ENCODE results near the gene STAT5A.

The STAT5A gene

DNA sequence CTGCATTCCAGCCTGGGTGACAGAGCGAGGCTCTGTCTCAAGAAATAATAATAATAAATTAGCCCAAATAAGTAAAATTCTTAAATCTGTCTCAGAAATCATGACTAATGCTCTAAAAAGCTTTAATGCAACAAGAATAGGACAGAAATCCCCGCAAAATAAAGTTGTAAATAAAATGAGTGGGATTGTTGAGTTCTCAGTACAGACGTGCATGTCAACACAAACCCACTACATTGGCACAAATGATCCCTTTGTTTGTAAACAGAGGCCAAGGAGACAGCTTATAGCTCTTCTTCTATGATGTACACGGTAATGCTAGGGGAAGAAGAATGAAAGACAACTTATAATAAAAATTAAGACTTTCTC, 18.1 kb upstream of the STAT5A start:
- no peak for DNase-seq

DNA sequence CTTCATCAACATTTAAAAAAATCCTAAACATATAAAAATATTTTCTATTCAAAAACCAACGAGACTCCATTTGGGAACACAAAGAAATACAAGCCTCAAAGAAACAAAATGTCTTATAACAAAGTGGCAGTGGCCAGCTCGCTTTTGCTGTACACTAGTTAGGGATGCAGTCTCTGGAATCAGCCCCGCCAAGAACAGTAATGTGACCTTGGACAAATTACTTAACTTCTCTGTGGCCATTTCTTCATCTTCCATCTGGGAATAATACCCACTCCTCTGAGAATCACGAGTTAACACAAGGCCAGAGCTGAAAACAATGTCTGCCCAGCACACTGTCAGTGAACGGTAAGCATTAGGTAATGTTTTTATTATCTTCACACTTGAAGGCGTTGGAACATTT, 17.7 kb upstream of the STAT5A start:
- DNase-seq, result no peak

DNA sequence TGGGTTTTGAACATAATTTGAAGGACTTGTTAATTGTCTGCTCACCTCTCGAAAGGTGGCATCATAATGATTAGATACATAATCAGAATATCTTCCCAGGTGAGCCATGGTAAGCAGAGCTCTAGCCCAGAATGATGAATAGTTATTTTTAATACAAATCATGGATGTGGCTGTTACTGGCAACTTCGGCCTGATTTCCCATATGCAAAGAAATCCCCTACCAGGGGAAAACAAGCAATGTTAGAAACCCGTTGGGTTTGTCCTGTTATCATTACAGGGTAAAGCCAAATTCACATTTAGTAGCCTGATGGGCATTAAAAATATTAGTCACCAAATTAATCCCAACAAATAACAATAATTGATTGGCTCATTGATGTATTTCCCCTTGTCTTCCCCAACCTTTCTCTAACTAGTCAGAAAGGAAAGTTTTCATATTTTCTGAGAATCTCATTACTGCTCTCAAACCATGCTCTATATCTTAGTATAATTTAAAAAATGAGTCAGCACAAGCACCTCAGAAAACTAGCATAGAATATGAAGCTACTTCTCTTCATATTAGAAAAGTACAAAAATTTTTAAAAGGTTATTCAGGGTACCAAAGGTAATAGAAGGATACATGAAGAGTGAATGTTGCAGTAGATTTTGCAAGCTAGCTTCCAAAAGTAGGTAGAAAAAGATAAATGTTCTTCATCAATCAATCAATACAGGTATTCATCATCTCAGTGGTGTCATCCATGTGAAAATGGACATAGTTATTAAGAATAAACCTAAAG, 17.1 kb upstream of the STAT5A start:
- DNase-seq, result no peak

DNA sequence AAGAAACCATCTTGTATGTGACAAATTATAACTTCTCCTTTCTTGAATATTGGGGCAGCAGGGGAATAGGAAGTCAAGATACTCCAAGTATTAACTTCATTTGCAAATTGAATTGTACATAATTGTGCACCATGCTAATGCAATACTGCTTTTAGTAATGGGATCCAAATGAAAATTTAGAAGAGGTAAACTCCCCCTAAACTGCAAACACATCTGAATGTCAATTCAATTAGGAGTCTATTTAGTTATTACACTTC, 16.6 kb upstream of the STAT5A start:
- DNase-seq, result no peak

DNA sequence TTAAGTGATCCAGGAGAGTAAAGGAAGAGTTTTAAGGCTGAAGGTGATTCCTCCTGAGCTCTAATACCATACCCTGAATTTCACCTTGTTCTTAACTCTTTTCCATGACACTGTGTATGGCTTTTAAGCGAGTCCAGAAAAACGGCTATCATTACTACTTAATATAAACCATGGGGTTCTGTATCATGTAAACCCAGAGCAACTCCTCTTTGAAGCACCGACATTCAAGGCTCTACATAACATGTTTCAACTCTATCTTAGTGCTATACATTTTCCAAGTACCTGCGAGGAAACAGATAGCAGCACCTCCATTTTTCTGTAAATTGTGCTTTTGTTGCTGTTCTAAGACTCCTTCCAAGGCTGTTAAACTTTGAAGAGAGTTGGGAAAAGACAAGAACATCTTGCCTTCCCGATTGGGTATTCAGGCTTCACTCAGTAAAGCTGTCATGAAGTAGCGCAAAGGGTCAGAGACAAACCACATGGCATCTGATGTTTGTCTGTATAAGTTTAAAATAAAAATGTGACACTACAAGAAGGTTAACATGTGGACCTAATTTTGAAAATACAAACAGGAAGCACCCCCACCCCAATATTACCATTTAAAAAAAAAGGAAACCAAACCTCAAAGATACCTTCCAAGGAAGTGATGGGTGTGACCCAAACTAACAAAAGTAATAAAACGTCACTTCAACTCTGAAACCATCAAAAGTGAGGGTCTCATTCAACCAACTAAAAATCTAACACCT, 16.0 kb upstream of the STAT5A start:
- DNase-seq, result no peak

DNA sequence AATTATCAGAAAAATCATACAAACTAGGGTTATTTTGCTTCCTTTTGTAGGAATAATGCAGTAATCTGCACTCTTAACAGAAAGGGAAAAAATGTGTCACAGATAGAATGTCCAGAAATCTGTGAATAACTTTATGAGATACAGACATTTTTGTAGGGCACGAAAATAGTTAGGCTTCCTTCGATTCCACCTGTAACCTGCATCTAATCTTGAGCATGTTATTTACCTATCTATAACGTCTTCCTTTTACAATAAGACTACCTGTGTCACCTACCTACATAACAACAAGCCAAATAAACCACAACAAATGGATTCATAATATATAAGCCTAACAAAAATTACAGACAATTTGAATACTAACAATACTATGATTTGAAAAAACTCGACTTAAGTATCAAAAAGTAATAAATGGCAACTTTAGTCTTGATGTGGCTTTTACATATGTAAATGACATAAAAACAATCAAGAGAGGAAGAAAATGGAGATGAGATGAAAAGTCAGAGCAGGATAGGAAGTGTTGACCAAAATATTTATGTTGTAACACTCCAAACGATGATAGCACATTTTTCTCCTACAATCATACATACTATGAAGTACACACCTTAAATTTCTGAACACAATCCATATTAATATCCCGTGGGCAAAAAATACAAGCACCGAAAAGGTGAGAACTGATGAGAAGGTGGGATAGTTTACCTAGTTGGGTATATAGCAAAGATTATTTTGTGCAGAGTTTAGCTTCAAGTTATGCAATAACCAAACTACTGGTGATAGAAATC, 14.6 kb upstream of the STAT5A start:
- no peak for DNase-seq

DNA sequence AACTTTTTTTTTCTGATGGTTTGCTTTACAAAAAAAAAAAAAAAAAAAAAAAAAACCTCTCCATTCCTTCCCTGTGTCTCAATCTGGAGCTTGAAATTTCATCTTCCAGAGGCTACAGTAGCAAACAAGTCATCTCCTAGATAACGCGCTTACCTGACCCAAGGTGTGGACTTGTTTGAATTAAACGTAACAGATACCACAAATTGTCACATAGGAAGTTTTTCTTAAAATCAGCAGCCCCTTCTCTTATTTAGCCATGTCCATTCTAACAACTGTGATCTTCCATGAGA, 14.1 kb upstream of the STAT5A start:
- DNase-seq, result no peak

DNA sequence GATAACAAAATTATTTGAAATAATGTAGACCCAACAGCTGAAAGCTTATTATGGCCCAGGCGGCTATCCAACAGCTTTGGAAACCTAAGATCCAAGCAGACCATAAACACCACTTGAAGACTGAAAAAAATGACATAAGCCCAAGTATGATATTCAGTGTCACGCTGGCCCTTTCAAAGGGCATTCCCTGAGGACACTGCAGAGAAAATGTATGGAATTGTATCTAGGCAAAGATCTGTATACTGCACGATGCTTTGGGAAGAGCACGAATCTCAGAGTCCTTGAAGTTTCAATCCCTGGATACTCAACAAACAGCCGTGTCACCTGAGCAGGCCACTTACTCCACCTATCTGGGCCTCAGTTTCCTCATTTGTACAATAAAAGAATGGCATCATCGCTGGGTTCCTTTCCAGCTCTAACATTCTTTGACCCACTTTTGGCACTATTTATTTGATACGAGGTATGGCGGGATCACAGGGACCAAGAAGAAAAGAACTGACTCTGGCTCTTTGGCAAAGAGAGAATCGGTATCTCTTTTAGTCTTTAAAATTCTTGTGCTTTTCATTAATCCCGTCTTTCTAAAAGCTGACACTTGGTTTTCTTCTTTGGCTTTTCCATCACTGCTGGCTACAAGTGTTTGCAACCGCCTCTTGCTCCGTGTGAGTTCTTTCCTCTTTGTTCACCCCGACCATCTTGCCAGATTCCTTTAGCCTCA, 13.3 kb upstream of the STAT5A start:
- no peak for DNase-seq

DNA sequence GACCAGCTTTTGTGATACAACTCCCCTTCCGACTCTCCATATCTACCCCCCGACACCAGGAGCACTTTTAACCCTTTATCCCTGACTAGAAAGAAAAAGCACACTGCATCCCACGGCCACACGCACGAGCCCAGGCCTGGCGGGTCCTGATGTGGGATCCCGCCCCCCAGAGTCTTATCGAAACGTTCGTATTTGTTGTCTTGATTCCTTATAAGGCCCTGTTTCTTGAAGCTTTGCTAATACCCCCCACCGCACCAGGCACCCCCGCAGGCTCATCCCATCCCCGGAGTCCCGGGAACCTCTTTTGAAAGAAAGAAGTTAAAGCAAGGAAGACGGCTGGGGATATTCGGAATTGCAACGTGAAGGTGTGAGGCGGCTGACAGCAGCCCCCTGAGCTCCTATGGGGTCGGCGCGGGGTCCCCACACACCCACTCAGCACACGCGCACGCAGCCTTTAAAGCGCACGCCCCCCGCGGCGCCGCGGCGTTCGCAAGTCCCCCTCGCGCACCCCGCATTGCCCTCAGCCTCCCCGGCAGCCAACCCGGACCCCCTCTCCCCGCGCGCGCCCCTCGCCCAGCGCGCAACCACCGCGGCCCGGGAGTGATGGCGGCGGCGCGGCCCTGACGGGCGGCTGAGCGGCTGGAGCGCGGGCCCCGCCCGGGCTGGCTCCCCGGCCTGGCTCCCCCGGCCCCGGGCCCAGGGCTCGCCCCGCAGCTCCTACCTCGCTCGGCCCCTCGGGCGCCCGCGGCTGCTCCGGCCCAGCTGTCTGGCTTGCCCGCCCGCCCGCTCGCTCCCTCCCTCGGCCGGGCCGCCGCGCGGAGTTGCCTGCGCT, 12.6 kb upstream of the STAT5A start:
- peak in 1 of 2 experiments; percentile 22 for DNase-seq

DNA sequence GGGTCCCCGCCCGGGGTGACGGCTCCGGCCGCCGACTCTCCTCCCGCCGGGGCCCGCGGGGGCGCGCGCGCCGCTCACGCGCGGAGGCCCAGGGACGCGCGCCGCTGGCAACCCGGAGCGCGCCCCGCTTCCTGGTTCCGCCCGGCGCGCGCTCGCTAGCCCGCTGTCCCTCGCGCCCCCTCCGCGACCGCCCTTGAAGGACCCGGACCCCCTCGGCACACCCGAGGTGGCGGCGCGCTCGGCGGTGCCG, 12.0 kb upstream of the STAT5A start, which contains the start of gene STAT5B:
TSS of gene STAT5B (minus strand) at position 33 of the 250 bp plus-strand sequence. CDS start 44,264 bp downstream, outside the sequence.
- peak; percentile 10 to 62 for DNase-seq

DNA sequence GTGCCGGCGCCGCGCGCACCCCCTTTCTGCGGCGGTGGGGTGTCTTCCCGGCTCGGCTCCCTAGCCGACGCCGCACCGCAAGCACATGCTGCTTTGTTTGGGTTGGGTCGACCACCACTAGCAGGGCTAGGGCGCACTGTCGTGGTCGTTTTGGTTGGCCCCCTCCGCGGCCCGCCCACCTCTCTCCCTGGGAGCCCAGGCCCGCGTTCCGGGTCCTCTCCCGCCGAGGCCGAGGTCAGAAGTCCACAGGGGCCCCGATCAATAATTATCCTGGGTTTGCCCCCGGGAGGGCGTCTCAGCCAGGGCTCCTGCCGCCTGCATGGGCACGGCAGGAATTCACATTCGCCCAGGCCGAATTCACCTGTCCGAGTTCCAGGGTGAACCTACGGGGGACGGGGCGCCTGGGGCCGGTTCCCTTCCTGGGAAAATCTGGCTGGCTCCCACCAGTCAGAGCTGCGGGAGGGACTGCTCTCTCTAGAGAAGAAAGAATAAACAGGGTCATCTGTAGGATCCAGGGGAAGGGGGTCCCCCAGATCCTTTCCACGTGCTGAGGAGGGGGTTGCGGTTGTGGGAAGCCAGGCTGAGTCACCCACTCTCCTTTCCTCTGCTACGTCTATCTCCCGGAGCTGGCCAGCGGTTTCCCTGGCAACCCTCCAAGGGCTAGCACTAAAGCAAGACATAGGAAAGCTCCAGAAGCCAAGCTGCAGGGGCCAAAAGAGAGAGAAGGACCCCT, 11.5 kb upstream of the STAT5A start:
- DNase-seq, result no peak

DNA sequence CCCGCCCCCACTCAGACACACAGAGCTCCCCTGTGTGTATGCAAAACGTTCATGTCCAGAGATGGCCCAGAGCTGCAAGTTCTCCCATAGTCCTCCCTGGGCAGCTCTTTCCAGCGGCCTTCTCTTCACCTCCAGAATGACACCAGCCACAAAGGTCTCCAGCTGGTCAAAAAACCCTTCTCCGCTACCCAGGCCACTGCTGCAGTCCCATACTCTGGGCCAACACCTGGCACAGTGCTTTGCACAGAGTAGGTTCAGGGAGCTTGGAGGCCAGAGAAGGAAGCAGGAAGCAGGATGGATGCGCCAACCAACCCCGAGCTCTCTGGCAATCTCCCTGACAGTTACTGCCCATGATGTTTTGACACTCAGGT, 11.0 kb upstream of the STAT5A start:
- DNase-seq, result no peak

DNA sequence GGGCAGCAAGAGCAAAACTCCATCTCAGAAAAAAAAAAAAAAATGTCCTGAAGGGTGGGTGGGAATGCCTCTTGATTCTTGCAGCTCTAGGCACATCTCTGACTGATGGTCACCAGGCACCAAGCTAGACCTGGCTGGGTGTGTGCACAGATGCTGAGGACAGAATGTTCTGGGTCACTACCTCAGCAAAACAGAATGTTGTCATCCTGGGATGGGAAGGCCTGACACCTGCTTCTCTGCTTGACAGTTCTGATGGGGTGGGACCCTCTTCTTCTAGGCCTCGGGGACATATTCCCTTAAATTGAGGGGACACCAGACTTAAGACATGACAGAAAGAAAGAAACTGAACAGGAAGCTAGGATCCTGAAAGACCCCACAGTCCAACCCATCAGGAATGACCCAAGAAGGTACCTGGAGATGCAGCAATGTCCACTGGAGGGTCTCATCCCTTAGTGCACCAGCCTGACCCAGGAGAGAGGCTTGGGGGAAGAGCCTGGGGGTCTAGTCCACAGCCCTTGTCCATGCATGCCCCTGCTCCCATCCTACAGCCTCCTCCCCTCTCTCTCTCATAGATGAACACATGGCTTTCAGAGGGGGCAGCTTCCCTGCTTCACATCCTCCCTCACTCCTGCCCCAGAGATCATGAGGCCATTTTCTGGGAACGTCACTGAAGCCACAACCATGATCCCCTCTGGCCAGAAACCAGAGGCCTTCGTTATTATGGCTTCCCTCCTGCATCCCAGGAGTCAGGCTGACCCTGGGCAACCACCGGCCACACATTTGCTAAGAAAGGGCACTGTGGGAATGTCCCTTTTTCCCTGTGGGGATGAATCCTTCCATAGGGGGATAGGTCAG, 8.3 kb upstream of the STAT5A start:
- no peak for DNase-seq

DNA sequence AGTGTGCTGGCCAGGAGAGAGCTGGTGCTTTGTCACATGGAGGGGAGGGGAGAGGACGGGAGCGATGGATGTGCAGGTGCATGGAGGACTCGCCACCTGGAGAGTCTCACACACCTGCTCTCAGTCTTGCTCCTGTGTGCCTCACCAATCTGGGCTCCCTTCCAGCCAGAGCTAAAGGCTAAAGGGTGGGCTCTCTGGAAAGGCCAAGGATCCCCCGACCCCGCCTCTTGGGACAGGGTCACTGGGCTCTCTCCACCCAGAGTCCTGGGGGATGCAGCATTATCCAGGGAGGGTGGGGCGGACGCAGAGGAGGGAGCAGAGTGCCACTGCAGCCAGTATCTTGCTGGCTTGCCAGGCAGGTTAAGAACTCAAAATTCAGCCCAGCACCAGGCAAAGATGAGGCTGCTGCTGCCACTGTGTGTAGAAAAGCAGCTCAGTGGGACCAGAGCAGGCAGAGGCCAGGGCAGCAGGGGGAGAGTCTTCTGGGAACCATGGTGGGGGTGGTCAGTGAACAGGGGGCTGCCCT, 6.7 kb upstream of the STAT5A start:
- no peak for DNase-seq

DNA sequence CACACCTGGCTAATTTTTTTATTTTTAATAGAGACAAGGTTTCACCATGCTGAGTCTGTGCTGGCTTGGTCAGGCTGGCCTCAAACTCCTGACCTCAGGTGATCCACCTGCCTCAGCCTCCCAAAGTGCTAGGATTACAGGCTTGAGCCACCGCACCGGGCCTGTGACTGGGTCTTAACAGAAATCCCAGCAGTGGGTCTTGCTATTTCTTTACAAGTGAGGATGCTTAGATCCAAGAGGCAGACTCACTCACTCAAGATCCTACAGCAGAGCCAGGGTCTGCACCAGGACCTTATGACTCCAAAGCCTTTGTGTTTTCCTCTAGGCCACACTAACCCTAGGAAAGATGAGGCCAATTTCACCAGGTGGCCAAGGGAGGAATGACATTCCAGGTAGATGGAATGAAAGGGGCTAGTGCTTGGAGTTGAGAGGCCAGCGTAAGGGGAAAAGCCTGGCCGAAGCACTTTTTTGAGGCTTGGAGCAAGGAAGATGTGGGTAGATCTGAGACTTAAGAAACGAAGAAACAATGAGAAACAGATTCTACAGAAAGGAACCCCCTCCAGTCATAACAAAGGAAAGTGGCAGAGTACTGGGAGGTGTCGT, 5.7 kb upstream of the STAT5A start:
- no peak for DNase-seq

DNA sequence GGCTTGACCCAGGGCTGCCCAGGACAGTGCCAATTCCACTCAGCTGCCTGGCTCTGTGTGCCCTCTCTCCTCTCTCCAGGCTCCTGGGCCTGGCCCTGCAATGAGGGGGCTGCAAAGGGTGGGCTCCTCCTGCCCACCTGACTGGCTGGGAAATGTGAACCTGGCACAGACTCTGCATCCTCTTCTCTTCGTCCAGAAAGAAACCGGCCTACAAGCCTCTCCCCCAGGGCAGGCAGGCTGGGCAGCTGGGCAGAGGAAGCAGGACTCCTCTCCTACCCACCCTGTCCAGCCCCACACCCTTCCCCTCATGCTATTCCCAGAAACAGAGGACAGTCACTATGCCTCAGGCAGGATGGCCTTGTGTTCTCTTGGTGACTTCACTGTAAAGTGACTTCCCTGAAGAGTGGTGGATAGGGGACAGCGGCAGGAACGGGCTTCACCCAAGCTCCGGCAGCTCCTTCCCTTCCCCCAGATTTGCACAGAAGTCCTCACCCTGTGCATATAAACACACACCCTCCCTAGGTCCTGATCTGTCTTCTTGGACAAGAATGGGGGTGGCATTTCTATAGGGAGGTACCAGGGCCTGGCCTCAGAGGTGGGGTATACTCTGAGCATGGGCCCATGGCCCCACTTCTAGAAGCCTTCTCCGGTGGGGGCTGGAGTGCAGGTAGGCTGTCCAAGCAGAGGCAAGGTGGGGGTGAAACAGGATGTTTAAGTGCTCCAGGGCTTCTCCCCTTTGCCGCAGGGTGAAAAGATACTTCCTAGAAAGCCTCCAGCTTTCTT, 4.9 kb upstream of the STAT5A start:
- no peak for DNase-seq

DNA sequence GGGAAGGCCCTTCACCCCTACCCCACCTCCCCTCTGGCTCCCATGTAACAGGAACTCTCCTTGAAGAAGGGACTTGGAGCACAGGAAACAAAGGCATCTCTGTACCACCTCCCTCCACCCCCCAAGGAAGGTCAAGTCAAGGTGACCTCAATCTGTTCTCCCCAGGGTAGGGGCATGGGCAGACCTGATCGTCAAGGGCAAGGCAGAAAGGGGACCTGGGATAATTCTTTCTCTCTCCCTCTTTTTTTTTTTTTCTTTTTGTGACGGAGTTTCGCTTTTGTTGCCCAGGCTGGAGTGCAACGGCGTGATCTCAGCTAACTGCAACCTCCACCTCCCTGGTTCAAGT, 4.3 kb upstream of the STAT5A start:
- no peak for DNase-seq

DNA sequence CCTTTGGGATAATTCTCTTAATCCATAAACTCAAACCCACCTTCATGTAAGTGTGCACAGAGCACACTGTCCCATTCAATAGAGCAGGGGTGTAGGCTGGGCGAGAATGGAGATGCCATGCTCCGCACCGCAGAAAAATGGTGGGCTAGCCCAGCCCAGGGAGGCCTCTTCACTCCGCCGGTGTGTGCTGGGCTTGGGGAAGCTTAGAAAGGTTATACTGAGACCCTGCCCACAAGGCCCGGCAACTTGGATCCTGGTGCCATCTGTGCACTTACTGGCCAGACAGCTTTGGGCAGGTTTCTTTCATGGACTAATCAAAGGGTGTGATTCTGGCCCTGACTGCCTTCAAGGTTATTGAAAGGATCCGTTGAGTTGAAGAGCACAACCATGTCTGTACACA, 3.7 kb upstream of the STAT5A start:
- no peak for DNase-seq

DNA sequence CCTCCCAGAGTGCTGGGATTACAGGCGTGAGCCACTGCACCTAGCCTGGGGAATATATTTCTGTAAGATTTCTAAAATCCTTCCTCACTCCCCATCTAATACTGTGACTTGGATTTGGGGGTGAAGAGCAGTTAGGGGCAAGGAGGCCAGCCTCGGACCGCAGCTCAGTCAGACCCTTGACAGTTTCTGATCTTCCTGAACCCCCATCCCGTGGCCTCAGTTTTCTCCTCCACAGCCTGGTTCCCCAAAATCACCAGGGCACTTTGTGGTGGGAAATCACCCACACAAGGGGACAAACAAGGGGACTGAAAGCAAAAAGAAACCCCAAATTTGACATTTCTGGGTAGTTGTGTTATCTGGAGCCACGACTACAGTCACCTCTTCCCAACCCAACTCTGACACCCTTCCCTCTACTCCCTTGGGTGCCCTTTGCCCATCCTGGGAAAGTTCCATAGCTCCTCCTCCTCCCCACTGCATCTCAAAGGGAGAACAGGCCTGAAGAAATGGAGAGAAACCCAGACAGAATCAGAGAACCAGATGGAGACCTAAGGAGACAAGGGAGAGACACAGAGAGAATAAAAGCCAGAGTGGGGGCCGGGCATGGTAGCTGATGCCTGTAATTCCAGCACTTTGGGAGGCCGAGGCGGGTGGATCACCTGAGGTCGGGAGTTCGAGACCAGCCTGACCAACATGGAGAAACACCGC, 2.8 kb upstream of the STAT5A start:
- no peak for DNase-seq
